ENCODE data around the gene IL12A. TPM values are rescaled to one million over a fixed set of nuclear protein-coding genes. Genes with fewer than 3 reads are reported as not detected.

Gene IL12A
- total RNA-seq, 1 donor from 2014 or later = 0.46 TPM

- ATAC-seq (no peak), DNase-seq (ENCODE audit: missing footprints) (no peak)
- intact Hi-C loops (cut with DNase I) = no loop called here
Measured at GRCh38 chr3:159982442-159982974, 6.1 kb upstream of the IL12A start.

GRCh38 chr3:159987291-159987711, 1.3 kb upstream of the IL12A start:
- DNase-seq (ENCODE audit: missing footprints) (no peak), ATAC-seq (no peak)
- intact Hi-C loops (cut with DNase I) = loop anchor here (5.0 kb wide), 1 partner anchor 160 kb away; no protein-coding TSS in a partner anchor

GRCh38 chr3:159989973-159990846, 1.6 kb downstream of the IL12A start:
- intact Hi-C loops (cut with DNase I) = loop anchor here (5.0 kb wide), 1 partner anchor 163 kb away; no protein-coding TSS in a partner anchor
- DNase-seq (ENCODE audit: missing footprints) (no peak), ATAC-seq (no peak)

- DNase-seq (ENCODE audit: missing footprints) (no peak), ATAC-seq (no peak)
- intact Hi-C loops (cut with DNase I) = no loop called here
Measured at GRCh38 chr3:159991591-159991990, 3.0 kb downstream of the IL12A start.

GRCh38 chr3:159992589-159992988, 4.0 kb downstream of the IL12A start:
- no peak for DNase-seq (ENCODE audit: missing footprints)
- intact Hi-C loops (cut with DNase I) = no loop called here
- ATAC-seq = no peak

GRCh38 chr3:159994182-159994581, 5.5 kb downstream of the IL12A start:
- ATAC-seq = no peak
- intact Hi-C loops (cut with DNase I) = no loop called here
- DNase-seq (ENCODE audit: missing footprints) = no peak

GRCh38 chr3:159995091-159995490, 6.5 kb downstream of the IL12A start:
- no peak for ATAC-seq
- intact Hi-C loops (cut with DNase I) = no loop called here
- no peak for DNase-seq (ENCODE audit: missing footprints)

GRCh38 chr3:159996018-159996417, 7.4 kb downstream of the IL12A start:
- ATAC-seq (no peak), DNase-seq (ENCODE audit: missing footprints) (no peak)
- intact Hi-C loops (cut with DNase I) = no loop called here

- DNase-seq (ENCODE audit: missing footprints) (no peak), ATAC-seq (no peak)
- intact Hi-C loops (cut with DNase I) = no loop called here
Measured at GRCh38 chr3:159996959-159997358, 8.3 kb downstream of the IL12A start.

GRCh38 chr3:160001148-160001760, 12.6 kb downstream of the IL12A start:
- ATAC-seq = no peak
- intact Hi-C loops (cut with DNase I) = loop anchor here (10.0 kb wide), 2 partner anchors 386 to 676 kb away; no protein-coding TSS in a partner anchor
- no peak for DNase-seq (ENCODE audit: missing footprints)

- ATAC-seq = no peak
- DNase-seq (ENCODE audit: missing footprints) = no peak
- intact Hi-C loops (cut with DNase I) = loop anchor here (2.0 to 10.0 kb wide), 3 partner anchors 115 to 677 kb away; no protein-coding TSS in a partner anchor
Measured at GRCh38 chr3:160001850-160002623, 13.4 kb downstream of the IL12A start.

GRCh38 chr3:160003520-160004128, 15.0 kb downstream of the IL12A start:
- intact Hi-C loops (cut with DNase I) = loop anchor here (2.0 to 10.0 kb wide), 3 partner anchors 117 to 679 kb away; no protein-coding TSS in a partner anchor
- no peak for DNase-seq (ENCODE audit: missing footprints)
- ATAC-seq = peak; percentile 80

- ATAC-seq (no peak), DNase-seq (ENCODE audit: missing footprints) (no peak)
- intact Hi-C loops (cut with DNase I) = loop anchor here (10.0 kb wide), 2 partner anchors 390 to 680 kb away; no protein-coding TSS in a partner anchor
Measured at GRCh38 chr3:160005004-160005403, 16.4 kb downstream of the IL12A start.

GRCh38 chr3:160006282-160007163, 17.9 kb downstream of the IL12A start:
- ATAC-seq = peak; percentile 74
- intact Hi-C loops (cut with DNase I) = loop anchor here (2.0 to 10.0 kb wide), 4 partner anchors 178 to 742 kb away; no protein-coding TSS in a partner anchor
- no peak for DNase-seq (ENCODE audit: missing footprints)

- intact Hi-C loops (cut with DNase I) = loop anchor here (10.0 kb wide), 2 partner anchors 394 to 684 kb away; no protein-coding TSS in a partner anchor
- DNase-seq (ENCODE audit: missing footprints) (no peak), ATAC-seq (no peak)
Measured at GRCh38 chr3:160008961-160009360, 20.3 kb downstream of the IL12A start.

- ATAC-seq = no peak
- intact Hi-C loops (cut with DNase I) = loop anchor here (10.0 kb wide), 2 partner anchors 395 to 685 kb away; no protein-coding TSS in a partner anchor
- no peak for DNase-seq (ENCODE audit: missing footprints)
Measured at GRCh38 chr3:160009525-160009924, 20.9 kb downstream of the IL12A start.

GRCh38 chr3:160010578-160010977, 21.9 kb downstream of the IL12A start:
- intact Hi-C loops (cut with DNase I) = no loop called here
- no peak for ATAC-seq
- DNase-seq (ENCODE audit: missing footprints) = no peak

All from Right ventricle myocardium inferior (tissue), 1 donor.